ENCODE results near the gene CDC42EP2.
A peak's percentile ranks its signal among the peaks of the same experiment; 100 is the strongest.

Gene CDC42EP2

DNA sequence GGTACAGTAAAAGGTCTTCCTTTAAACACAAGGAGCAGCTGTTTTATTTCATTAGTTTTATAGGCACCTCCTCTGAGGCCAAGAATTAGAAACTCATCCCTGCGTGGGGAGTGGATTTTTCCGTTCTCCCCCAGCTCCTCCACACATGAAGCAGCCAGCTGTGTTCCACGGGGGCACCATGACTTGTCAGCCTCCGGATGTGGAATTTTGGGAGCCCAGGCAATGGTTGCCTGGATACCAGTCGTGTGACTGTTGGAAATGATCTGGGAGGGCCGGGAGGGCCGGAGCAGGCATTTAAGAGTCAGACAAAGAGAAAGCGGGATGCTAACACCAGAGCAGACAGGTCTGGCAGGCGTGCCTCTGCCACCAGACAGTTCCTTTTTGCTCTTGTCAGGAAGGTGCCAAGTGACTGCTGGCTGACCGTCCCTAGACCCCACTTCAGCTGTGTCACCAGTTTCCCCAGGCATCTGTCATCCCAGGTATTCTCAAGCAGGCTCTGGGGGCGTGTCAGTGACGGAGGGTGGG lies 15.9 kb upstream of the CDC42EP2 start:
- 68% methylated on average over 12 of the region's 12 CpGs for WGBS
- peak; percentile 81 for DNase-seq
- H2AFZ ChIP-seq (ENCODE audit: low read depth, low read length): no peak overlapping the region
- peaks cover 3% of the 10 kb centered on the region for H3K79me1 ChIP-seq (replicated peaks; ENCODE audit: low read length, poor library complexity, severe bottlenecking)
- H2BK12ac ChIP-seq (ENCODE audit: low read length in 2 of 2): peak overlapping the region; percentile 19 to 73
- H3K4me1 ChIP-seq (ENCODE audit: control insufficient read depth, insufficient read depth, low read depth, low read length): peaks cover 33% of the 10 kb centered on the region
- H3K27ac ChIP-seq (ENCODE audit: low read length, poor library complexity, severe bottlenecking): no peak overlapping the region
- peak overlapping the region in 1 of 2 experiments; percentile 54 for H3K4me3 ChIP-seq (ENCODE audit: insufficient read depth in 1 of 2, low read depth in 1 of 2, low read length in 2 of 2)
- H3K36me3 ChIP-seq (ENCODE audit: control insufficient read depth in 1 of 2, insufficient read depth in 2 of 2, low read depth in 1 of 2, low read length in 2 of 2): peaks cover 31 to 36% of the 10 kb centered on the region in 2 experiments
- peak overlapping the region; percentile 45 for H2AK5ac ChIP-seq (ENCODE audit: low read length, severe bottlenecking)
- H3K9me3 ChIP-seq (ENCODE audit: control insufficient read depth, low read length): no peaks in the 10 kb centered on the region
- peak overlapping the region; percentile 43 for H2BK120ac ChIP-seq (ENCODE audit: low read depth, low read length)
- H3K23ac ChIP-seq (ENCODE audit: low read length in 2 of 2): no peak overlapping the region
- peak overlapping the region; percentile 75 to 78 for H3K18ac ChIP-seq (ENCODE audit: low read depth in 1 of 2, low read length in 2 of 2)
- H3K14ac ChIP-seq (ENCODE audit: low read length in 2 of 2): peak overlapping the region in 1 of 2 experiments; percentile 68
- no peak overlapping the region for H3K4me2 ChIP-seq (ENCODE audit: low read length, poor library complexity, severe bottlenecking)
- peak overlapping the region; percentile 44 for H2BK15ac ChIP-seq (ENCODE audit: low read depth, poor library complexity, severe bottlenecking)
- no peaks in the 10 kb centered on the region for H3K27me3 ChIP-seq (ENCODE audit: control insufficient read depth in 1 of 2, insufficient read depth in 1 of 2, low read length in 2 of 2)
- H3K4ac ChIP-seq (ENCODE audit: low read depth in 1 of 2, low read length in 2 of 2): peak overlapping the region; percentile 32 to 68
- H4K91ac ChIP-seq (ENCODE audit: low read length): peak overlapping the region; percentile 86
- peak overlapping the region; percentile 82 for H3K9ac ChIP-seq (ENCODE audit: low read length)
- no peak overlapping the region for H4K8ac ChIP-seq (ENCODE audit: low read length)
- no peak overlapping the region for H2BK5ac ChIP-seq (ENCODE audit: low read depth, low read length, poor library complexity, severe bottlenecking)

DNA sequence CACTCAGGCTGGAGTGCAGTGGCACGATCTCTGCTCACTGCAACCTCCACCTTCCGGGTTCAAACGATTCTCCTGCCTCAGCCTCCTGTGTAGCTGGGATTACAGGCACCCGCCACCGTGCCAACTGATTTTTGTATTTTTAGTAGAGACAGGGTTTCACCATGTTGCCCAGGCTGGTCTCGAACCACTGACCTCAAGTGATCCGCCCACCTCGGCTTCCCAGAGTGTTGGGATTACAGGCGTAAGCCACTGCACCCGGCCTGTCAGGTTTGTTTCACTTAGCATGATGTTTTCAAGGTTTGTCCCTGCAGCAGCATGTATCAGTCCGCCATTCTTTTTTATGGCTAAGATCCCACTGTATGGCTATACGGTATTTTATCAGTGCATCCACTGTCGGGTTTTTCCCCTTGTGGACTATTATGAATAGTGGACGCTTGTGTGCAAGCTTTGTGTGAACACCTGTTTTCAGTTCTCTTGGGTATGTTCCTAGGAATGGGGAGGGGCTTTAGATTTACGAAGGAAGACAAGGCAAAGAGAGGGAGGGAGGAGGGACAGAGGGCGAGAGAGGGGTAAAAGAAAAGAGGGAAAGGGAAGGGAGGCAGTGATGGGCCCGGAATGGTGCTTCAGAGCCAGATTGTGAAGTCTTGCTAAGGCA lies 13.9 kb upstream of the CDC42EP2 start:
- Histone ChIP-seq H2BK5ac (ENCODE audit: low read depth, low read length, poor library complexity, severe bottlenecking) (no peak overlapping the region), H2AFZ (ENCODE audit: low read depth, low read length) (no peak overlapping the region), H3K27me3 (ENCODE audit: control insufficient read depth in 1 of 2, insufficient read depth in 1 of 2, low read length in 2 of 2) (no peaks in the 10 kb centered on the region), H4K91ac (ENCODE audit: low read length) (no peak overlapping the region), H3K4ac (ENCODE audit: low read depth in 1 of 2, low read length in 2 of 2) (no peak overlapping the region), H3K18ac (ENCODE audit: low read depth in 1 of 2, low read length in 2 of 2) (no peak overlapping the region), H2BK12ac (ENCODE audit: low read length in 2 of 2) (peak overlapping the region in 1 of 2 experiments; percentile 23), H2BK120ac (ENCODE audit: low read depth, low read length) (no peak overlapping the region), H3K9ac (ENCODE audit: low read length) (no peak overlapping the region), H2BK15ac (ENCODE audit: low read depth, poor library complexity, severe bottlenecking) (peak overlapping the region; percentile 98), H4K8ac (ENCODE audit: low read length) (no peak overlapping the region), H3K14ac (ENCODE audit: low read length in 2 of 2) (no peak overlapping the region), H3K79me1 (replicated peaks; ENCODE audit: low read length, poor library complexity, severe bottlenecking) (no peaks in the 10 kb centered on the region), H3K4me3 (ENCODE audit: insufficient read depth in 1 of 2, low read depth in 1 of 2, low read length in 2 of 2) (no peak overlapping the region), H3K4me1 (ENCODE audit: control insufficient read depth, insufficient read depth, low read depth, low read length) (peaks cover 36% of the 10 kb centered on the region), H3K23ac (ENCODE audit: low read length in 2 of 2) (no peak overlapping the region), H3K4me2 (ENCODE audit: low read length, poor library complexity, severe bottlenecking) (no peak overlapping the region), H2AK5ac (ENCODE audit: low read length, severe bottlenecking) (no peak overlapping the region), H3K9me3 (ENCODE audit: control insufficient read depth, low read length) (no peaks in the 10 kb centered on the region), H3K36me3 (ENCODE audit: control insufficient read depth in 1 of 2, insufficient read depth in 2 of 2, low read depth in 1 of 2, low read length in 2 of 2) (peaks cover 29% of the 10 kb centered on the region in 2 experiments), H3K27ac (ENCODE audit: low read length, poor library complexity, severe bottlenecking) (no peak overlapping the region)
- 94% methylated on average over 17 of the region's 17 CpGs for WGBS
- no peak for DNase-seq

DNA sequence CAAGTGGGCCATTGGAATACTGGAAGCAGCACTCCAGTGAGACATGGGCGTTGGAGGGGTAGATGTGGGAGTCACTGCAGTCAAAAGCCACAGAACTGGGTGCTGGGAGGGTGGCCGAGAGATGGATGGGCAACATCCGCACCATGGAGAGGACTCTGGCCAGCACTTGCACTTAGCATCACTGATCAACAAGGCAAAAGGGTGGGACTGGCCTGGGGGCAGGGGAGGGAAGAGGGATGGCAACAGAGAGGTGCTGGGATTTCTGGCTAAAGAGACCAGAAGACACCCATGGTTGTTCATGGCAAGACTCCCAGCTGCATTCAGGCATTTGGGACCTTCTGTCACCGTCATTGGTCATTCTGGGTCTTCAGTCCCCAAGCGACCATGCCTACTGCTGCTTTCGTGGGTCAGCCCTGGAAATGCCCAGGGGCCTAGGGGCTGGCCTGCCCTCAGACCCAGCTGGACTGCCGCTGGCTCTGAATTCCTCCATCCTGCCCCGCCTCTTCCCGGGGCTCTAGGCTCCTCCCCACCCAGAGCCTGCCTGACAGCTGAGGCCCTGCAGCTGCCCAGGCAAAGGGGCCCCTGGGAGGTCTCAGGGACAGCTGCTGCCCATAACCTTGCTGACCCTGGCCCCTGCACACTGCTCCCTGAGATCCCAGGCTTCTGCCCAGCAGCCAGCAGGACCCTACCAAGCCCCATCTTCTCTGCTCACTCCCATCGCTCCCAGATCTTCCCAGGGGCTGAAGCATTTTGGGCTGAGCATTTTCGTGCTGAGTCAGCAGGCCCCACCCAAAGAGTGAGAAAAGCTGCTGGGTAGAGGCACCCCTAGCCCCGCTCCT lies 13.0 kb upstream of the CDC42EP2 start:
- WGBS: 38% methylated on average over 12 of the region's 12 CpGs
- Histone ChIP-seq H3K23ac (ENCODE audit: low read length in 2 of 2) (peak overlapping the region; percentile 42 to 63), H2BK5ac (ENCODE audit: low read depth, low read length, poor library complexity, severe bottlenecking) (no peak overlapping the region), H3K4me2 (ENCODE audit: low read length, poor library complexity, severe bottlenecking) (no peak overlapping the region), H4K8ac (ENCODE audit: low read length) (peak overlapping the region; percentile 97), H3K36me3 (ENCODE audit: control insufficient read depth in 1 of 2, insufficient read depth in 2 of 2, low read depth in 1 of 2, low read length in 2 of 2) (peaks cover 26 to 30% of the 10 kb centered on the region in 2 experiments), H2BK120ac (ENCODE audit: low read depth, low read length) (peak overlapping the region; percentile 74), H3K4me3 (ENCODE audit: insufficient read depth in 1 of 2, low read depth in 1 of 2, low read length in 2 of 2) (no peak overlapping the region), H3K9ac (ENCODE audit: low read length) (peak overlapping the region; percentile 45), H3K9me3 (ENCODE audit: control insufficient read depth, low read length) (no peaks in the 10 kb centered on the region), H3K4ac (ENCODE audit: low read depth in 1 of 2, low read length in 2 of 2) (peak overlapping the region; percentile 93 to 97), H3K27me3 (ENCODE audit: control insufficient read depth in 1 of 2, insufficient read depth in 1 of 2, low read length in 2 of 2) (no peaks in the 10 kb centered on the region), H3K79me1 (replicated peaks; ENCODE audit: low read length, poor library complexity, severe bottlenecking) (no peaks in the 10 kb centered on the region), H3K27ac (ENCODE audit: low read length, poor library complexity, severe bottlenecking) (no peak overlapping the region), H3K4me1 (ENCODE audit: control insufficient read depth, insufficient read depth, low read depth, low read length) (peaks cover 40% of the 10 kb centered on the region), H3K14ac (ENCODE audit: low read length in 2 of 2) (peak overlapping the region in 1 of 2 experiments; percentile 94), H2BK15ac (ENCODE audit: low read depth, poor library complexity, severe bottlenecking) (peak overlapping the region; percentile 83), H2AK5ac (ENCODE audit: low read length, severe bottlenecking) (peak overlapping the region; percentile 82), H2AFZ (ENCODE audit: low read depth, low read length) (peak overlapping the region; percentile 6), H3K18ac (ENCODE audit: low read depth in 1 of 2, low read length in 2 of 2) (peak overlapping the region; percentile 93 to 99), H2BK12ac (ENCODE audit: low read length in 2 of 2) (peak overlapping the region; percentile 96 to 100), H4K91ac (ENCODE audit: low read length) (peak overlapping the region; percentile 99)
- peak; percentile 76 for DNase-seq

DNA sequence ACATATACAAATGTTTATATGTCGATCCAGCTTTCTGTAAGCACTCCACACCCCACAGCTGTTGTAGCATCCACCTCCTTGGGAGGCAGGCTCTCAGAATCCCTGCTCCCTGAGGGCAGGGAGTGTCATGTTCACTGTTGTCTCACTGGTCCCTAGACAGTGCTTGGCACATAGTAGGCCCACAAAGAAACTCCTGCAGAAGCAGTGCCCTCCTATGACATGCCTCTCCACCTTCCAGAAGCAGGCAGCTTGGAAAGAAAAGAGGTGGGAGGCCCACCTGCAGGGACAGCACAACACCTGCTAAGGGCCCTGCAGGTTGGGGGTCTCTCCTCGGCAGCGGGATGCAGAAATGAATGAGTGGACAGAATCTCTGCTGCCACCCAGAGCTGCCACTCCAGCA lies 11.1 kb upstream of the CDC42EP2 start:
- Histone ChIP-seq H3K23ac (ENCODE audit: low read length in 2 of 2) (peak overlapping the region in 1 of 2 experiments; percentile 40), H3K4me3 (ENCODE audit: insufficient read depth in 1 of 2, low read depth in 1 of 2, low read length in 2 of 2) (no peak overlapping the region)
- WGBS: 94% methylated on average over 3 of the region's 3 CpGs

More for the DNA sequence above, 11.1 kb upstream of the CDC42EP2 start:
- Histone ChIP-seq H2AK5ac (ENCODE audit: low read length, severe bottlenecking) (no peak overlapping the region), H2BK5ac (ENCODE audit: low read depth, low read length, poor library complexity, severe bottlenecking) (no peak overlapping the region), H3K4ac (ENCODE audit: low read depth in 1 of 2, low read length in 2 of 2) (peak overlapping the region in 1 of 2 experiments; percentile 52), H2BK12ac (ENCODE audit: low read length in 2 of 2) (peak overlapping the region in 1 of 2 experiments; percentile 70), H2BK15ac (ENCODE audit: low read depth, poor library complexity, severe bottlenecking) (peak overlapping the region; percentile 26), H2AFZ (ENCODE audit: low read depth, low read length) (no peak overlapping the region), H3K27ac (ENCODE audit: low read length, poor library complexity, severe bottlenecking) (no peak overlapping the region), H3K27me3 (ENCODE audit: control insufficient read depth in 1 of 2, insufficient read depth in 1 of 2, low read length in 2 of 2) (no peaks in the 10 kb centered on the region), H3K9me3 (ENCODE audit: control insufficient read depth, low read length) (no peaks in the 10 kb centered on the region), H3K36me3 (ENCODE audit: control insufficient read depth in 1 of 2, insufficient read depth in 2 of 2, low read depth in 1 of 2, low read length in 2 of 2) (peaks cover 14 to 39% of the 10 kb centered on the region in 2 experiments), H4K91ac (ENCODE audit: low read length) (peak overlapping the region; percentile 34), H3K18ac (ENCODE audit: low read depth in 1 of 2, low read length in 2 of 2) (peak overlapping the region in 1 of 2 experiments; percentile 54), H3K4me1 (ENCODE audit: control insufficient read depth, insufficient read depth, low read depth, low read length) (peaks cover 34% of the 10 kb centered on the region), H3K4me2 (ENCODE audit: low read length, poor library complexity, severe bottlenecking) (no peak overlapping the region), H2BK120ac (ENCODE audit: low read depth, low read length) (no peak overlapping the region), H3K9ac (ENCODE audit: low read length) (no peak overlapping the region), H4K8ac (ENCODE audit: low read length) (no peak overlapping the region), H3K14ac (ENCODE audit: low read length in 2 of 2) (no peak overlapping the region), H3K79me1 (replicated peaks; ENCODE audit: low read length, poor library complexity, severe bottlenecking) (no peaks in the 10 kb centered on the region)
- no peak for DNase-seq

All from mesenchymal stem cell (in vitro differentiated cells and primary cell).